PC-3 (cell line): ENCODE data around the gene DSG3.

Experiments
- EZH2 ChIP-seq: fragments of 300-600 bp; sonication (generic); IDR thresholded peaks from one replicate; pipeline ENCODE4 v1.6.1; 2017; ENCODE audit warnings: antibody characterized with exemption, mild to moderate bottlenecking, low read length; ENCODE audit not compliant: unreplicated experiment
- TF ChIP-seq, protein P1 (sequence below): fragments of 300-600 bp; sonication (generic); conservative IDR thresholded peaks from 2 replicates; pipeline ENCODE4 v1.5.1; 2017; ENCODE audit warnings: antibody characterized with exemption, low read depth, mild to moderate bottlenecking, low read length

- no peak for TF ChIP-seq EZH2
- TF ChIP-seq, protein P1, sequence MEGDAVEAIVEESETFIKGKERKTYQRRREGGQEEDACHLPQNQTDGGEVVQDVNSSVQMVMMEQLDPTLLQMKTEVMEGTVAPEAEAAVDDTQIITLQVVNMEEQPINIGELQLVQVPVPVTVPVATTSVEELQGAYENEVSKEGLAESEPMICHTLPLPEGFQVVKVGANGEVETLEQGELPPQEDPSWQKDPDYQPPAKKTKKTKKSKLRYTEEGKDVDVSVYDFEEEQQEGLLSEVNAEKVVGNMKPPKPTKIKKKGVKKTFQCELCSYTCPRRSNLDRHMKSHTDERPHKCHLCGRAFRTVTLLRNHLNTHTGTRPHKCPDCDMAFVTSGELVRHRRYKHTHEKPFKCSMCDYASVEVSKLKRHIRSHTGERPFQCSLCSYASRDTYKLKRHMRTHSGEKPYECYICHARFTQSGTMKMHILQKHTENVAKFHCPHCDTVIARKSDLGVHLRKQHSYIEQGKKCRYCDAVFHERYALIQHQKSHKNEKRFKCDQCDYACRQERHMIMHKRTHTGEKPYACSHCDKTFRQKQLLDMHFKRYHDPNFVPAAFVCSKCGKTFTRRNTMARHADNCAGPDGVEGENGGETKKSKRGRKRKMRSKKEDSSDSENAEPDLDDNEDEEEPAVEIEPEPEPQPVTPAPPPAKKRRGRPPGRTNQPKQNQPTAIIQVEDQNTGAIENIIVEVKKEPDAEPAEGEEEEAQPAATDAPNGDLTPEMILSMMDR, result no peak
Observed at GRCh38 chr18:31419457-31419932, 28.0 kb upstream of the DSG3 start.
